Gastroesophageal sphincter (tissue), 3 donors: ENCODE data around the gene MAP4K4.

Source experiments
- EP300 ChIP-seq: sonication (generic); formaldehyde crosslinking; IDR thresholded peaks from one replicate; pipeline ENCODE4 v1.6.1; 2017; ENCODE audit warnings: antibody characterized with exemption, mild to moderate bottlenecking
- POLR2A ChIP-seq, 2 donors: fragments of 450-650 bp; IDR thresholded peaks; one replicate each; pipeline ENCODE4 v1.6.1; 2017; ENCODE audit warnings: antibody characterized with exemption in 2 of 2, mild to moderate bottlenecking in 2 of 2, moderate library complexity in 1 of 2
- POLR2AphosphoS5 ChIP-seq: sonication (generic); formaldehyde crosslinking; IDR thresholded peaks from one replicate; pipeline ENCODE4 v1.6.1; 2017; ENCODE audit warnings: antibody characterized with exemption
- TF ChIP-seq, protein P1 (sequence below), 4 experiments: fragments of 200-600 bp in 2 of 4; fragments of 450-650 bp in 2 of 4; sonication (generic) in 1 of 4; IDR thresholded peaks; one replicate each; pipeline ENCODE4 v1.5.1; 2017 to 2019; ENCODE audit warnings: antibody characterized with exemption in 4 of 4, mild to moderate bottlenecking in 2 of 4, moderate library complexity in 2 of 4

- TF ChIP-seq, protein P1, sequence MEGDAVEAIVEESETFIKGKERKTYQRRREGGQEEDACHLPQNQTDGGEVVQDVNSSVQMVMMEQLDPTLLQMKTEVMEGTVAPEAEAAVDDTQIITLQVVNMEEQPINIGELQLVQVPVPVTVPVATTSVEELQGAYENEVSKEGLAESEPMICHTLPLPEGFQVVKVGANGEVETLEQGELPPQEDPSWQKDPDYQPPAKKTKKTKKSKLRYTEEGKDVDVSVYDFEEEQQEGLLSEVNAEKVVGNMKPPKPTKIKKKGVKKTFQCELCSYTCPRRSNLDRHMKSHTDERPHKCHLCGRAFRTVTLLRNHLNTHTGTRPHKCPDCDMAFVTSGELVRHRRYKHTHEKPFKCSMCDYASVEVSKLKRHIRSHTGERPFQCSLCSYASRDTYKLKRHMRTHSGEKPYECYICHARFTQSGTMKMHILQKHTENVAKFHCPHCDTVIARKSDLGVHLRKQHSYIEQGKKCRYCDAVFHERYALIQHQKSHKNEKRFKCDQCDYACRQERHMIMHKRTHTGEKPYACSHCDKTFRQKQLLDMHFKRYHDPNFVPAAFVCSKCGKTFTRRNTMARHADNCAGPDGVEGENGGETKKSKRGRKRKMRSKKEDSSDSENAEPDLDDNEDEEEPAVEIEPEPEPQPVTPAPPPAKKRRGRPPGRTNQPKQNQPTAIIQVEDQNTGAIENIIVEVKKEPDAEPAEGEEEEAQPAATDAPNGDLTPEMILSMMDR (IDR thresholded peaks at IDR 0.05) = no peak
- TF ChIP-seq POLR2A (IDR thresholded peaks at IDR 0.05) (no peak), POLR2AphosphoS5 (no peak), EP300 (no peak)
These were observed 4.7 kb upstream of the MAP4K4 start for GRCh38 chr2:101692766-101693165.
